Natural killer cell (primary cell): ENCODE measurements around the gene PRADC1. TPM values are rescaled to one million over a fixed set of nuclear protein-coding genes. Genes with fewer than 3 reads are reported as not detected.

Experiments used
- ATAC-seq, 3 donors: fragments of 150-1000 bp in 2 of 3; fragments of 200-7000 bp in 1 of 3; cut with Tn5 transposase; 1 replicate in 1 of 3; 2 replicates in 2 of 3; pipeline ENCODE4 v1.10.0; 2021; ENCODE audit warnings: mild to moderate bottlenecking in 2 of 3, moderate library complexity in 2 of 3
- DNase-seq, 2 donors: peaks; one replicate each; pipeline versions ENCODE4 v3.0.0 to v3.0.0-alpha.2; 2013 to 2021; ENCODE audit warnings: mixed read lengths in 1 of 2
- H3K27ac ChIP-seq: one replicate; pipeline ENCODE4 v1.5.1; 2013; ENCODE audit warnings: mild to moderate bottlenecking, low read length
- H3K27me3 ChIP-seq: one replicate; pipeline ENCODE4 v1.6.1; 2013; ENCODE audit warnings: low read length; ENCODE audit not compliant: control insufficient read depth, insufficient read depth
- H3K36me3 ChIP-seq: one replicate; pipeline ENCODE4 v1.6.1; 2013; ENCODE audit warnings: low read length; ENCODE audit not compliant: control insufficient read depth, insufficient read depth
- H3K4me1 ChIP-seq: one replicate; pipeline ENCODE4 v1.6.1; 2013; ENCODE audit warnings: low read length; ENCODE audit not compliant: control insufficient read depth, insufficient read depth
- H3K4me3 ChIP-seq: one replicate; pipeline ENCODE4 v1.5.1; 2013; ENCODE audit warnings: low read length
- H3K9me3 ChIP-seq: one replicate; pipeline ENCODE4 v1.6.1; 2013; ENCODE audit warnings: low read length; ENCODE audit not compliant: control insufficient read depth, insufficient read depth
- H3K27ac Mint-ChIP-seq, 2 donors: one replicate each; pipeline ENCODE4 v1.8.0; 2022; ENCODE audit warnings: mild to moderate bottlenecking in 2 of 2, mixed read lengths in 2 of 2, moderate library complexity in 1 of 2
- H3K27me3 Mint-ChIP-seq, 2 donors: one replicate each; pipeline ENCODE4 v1.8.0; 2022; ENCODE audit warnings: low read depth in 2 of 2, mixed read lengths in 2 of 2
- H3K36me3 Mint-ChIP-seq: one replicate; pipeline ENCODE4 v1.8.0; 2022; ENCODE audit warnings: mixed read lengths
- H3K4me1 Mint-ChIP-seq, 2 donors: one replicate each; pipeline ENCODE4 v1.8.0; 2022; ENCODE audit warnings: mixed read lengths in 2 of 2
- H3K4me3 Mint-ChIP-seq: one replicate; pipeline ENCODE4 v1.8.0; 2022; ENCODE audit warnings: mild to moderate bottlenecking, moderate library complexity, mixed read lengths
- H3K9me3 Mint-ChIP-seq, 2 donors: one replicate each; pipeline ENCODE4 v1.8.0; 2022; ENCODE audit warnings: mixed read lengths in 2 of 2
- WGBS: methylation state at CpG from one replicate; pipeline ENCODE4 v1.1.7; 2013; ENCODE audit warnings: missing lambda C conversion rate; ENCODE audit not compliant: insufficient coverage; 5-methylcytosine and 5-hydroxymethylcytosine counted together
- intact Hi-C: fragments of 100-400 bp; cut with micrococcal nuclease; formaldehyde crosslinking; loops from one replicate; pipeline ENCODE4 v1.14.2; 2022
- total RNA-seq, 4 donors: library from RNA; stranded (reverse); fragments of 120-200 nt in 1 of 4; gene quantifications; one replicate each; pipeline versions ENCODE4 v1.2.3 to v1.2.4, GENCODE V29; 2013 to 2022
- TF ChIP-seq, protein P1 (sequence below): fragments of 200-600 bp; IDR thresholded peaks from one replicate; pipeline ENCODE4 v1.8.0; 2022; ENCODE audit warnings: antibody characterized with exemption

The PRADC1 gene
- total RNA-seq, 3 donors from 2014 or later (not counting 1 experiment from before 2014, with no cell fraction given): 8.3 to 9.7 (median 9.1) TPM

DNA sequence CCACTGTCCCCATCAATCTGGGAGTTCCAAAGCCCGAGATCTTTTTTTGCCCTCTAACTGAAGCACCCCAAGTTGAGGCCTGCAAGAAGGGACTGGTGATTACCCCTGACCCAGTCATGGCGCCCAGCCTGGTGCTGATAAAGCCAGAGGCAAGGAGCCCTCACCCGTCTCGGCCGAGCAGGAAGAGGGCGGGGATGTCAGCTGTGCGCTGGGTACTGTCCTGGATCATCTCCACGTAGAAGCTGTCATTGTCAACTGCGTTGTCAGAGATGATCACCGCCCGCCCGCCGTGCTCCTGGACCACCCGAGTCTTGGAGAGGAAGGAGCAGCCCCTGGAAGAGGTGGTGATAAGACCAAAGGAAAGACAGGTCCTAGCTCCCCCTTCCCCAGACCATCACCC, 4.4 kb downstream of the PRADC1 start:
- no peak overlapping the region for H3K4me3 Mint-ChIP-seq
- H3K36me3 Mint-ChIP-seq: no peaks in the 10 kb centered on the region
- WGBS: 96% methylated on average over 13 of the region's 14 CpGs
- H3K27me3 Mint-ChIP-seq: no peaks in the 10 kb centered on the region
- ATAC-seq (no peak), DNase-seq (no peak)
- H3K9me3 Mint-ChIP-seq: no peaks in the 10 kb centered on the region
- Histone ChIP-seq H3K4me1 (peaks cover 9% of the 10 kb centered on the region), H3K36me3 (peaks cover 3% of the 10 kb centered on the region), H3K9me3 (no peaks in the 10 kb centered on the region), H3K4me3 (no peak overlapping the region), H3K27ac (no peak overlapping the region), H3K27me3 (no peaks in the 10 kb centered on the region)
- no peak overlapping the region for H3K27ac Mint-ChIP-seq
- intact Hi-C loops: no loop called here
- TF ChIP-seq, protein P1, sequence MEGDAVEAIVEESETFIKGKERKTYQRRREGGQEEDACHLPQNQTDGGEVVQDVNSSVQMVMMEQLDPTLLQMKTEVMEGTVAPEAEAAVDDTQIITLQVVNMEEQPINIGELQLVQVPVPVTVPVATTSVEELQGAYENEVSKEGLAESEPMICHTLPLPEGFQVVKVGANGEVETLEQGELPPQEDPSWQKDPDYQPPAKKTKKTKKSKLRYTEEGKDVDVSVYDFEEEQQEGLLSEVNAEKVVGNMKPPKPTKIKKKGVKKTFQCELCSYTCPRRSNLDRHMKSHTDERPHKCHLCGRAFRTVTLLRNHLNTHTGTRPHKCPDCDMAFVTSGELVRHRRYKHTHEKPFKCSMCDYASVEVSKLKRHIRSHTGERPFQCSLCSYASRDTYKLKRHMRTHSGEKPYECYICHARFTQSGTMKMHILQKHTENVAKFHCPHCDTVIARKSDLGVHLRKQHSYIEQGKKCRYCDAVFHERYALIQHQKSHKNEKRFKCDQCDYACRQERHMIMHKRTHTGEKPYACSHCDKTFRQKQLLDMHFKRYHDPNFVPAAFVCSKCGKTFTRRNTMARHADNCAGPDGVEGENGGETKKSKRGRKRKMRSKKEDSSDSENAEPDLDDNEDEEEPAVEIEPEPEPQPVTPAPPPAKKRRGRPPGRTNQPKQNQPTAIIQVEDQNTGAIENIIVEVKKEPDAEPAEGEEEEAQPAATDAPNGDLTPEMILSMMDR: no peak
- H3K4me1 Mint-ChIP-seq: peaks cover 4 to 14% of the 10 kb centered on the region in 2 donors

DNA sequence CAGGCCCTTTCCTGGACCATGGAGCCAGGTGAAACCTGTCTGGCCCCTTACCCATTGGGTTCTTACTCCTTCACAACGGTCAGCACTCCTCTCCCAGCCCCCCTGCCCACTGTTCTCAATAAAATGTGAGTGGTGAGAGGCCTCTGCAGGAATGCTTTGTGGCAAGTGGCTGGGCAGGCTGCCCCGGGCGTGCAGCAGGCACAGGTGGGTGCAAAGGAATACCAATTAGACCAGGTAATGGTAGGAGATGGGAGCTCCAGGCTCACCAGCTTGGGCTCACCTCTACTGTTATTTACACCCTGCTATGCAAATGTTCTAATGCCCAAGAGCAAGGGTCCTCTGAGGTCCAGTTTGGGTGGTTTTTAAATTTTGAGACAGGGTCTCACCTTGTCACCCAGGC, 6.0 kb downstream of the PRADC1 start:
- no peaks in the 10 kb centered on the region for H3K27me3 Mint-ChIP-seq
- H3K4me3 ChIP-seq: no peak overlapping the region
- H3K27ac ChIP-seq: no peak overlapping the region
- H3K4me3 Mint-ChIP-seq: no peak overlapping the region
- H3K9me3 ChIP-seq: no peaks in the 10 kb centered on the region
- no peak overlapping the region for H3K27ac Mint-ChIP-seq
- intact Hi-C loops: no loop called here
- H3K4me1 ChIP-seq: no peaks in the 10 kb centered on the region
- TF ChIP-seq, protein P1: no peak
- no peak for DNase-seq
- H3K27me3 ChIP-seq: no peaks in the 10 kb centered on the region
- no peaks in the 10 kb centered on the region for H3K9me3 Mint-ChIP-seq
- no peaks in the 10 kb centered on the region for H3K36me3 Mint-ChIP-seq
- no peak for ATAC-seq
- H3K36me3 ChIP-seq: peaks cover 9% of the 10 kb centered on the region
- no peaks in the 10 kb centered on the region for H3K4me1 Mint-ChIP-seq
- 87% methylated on average over 2 of the region's 3 CpGs for WGBS

DNA sequence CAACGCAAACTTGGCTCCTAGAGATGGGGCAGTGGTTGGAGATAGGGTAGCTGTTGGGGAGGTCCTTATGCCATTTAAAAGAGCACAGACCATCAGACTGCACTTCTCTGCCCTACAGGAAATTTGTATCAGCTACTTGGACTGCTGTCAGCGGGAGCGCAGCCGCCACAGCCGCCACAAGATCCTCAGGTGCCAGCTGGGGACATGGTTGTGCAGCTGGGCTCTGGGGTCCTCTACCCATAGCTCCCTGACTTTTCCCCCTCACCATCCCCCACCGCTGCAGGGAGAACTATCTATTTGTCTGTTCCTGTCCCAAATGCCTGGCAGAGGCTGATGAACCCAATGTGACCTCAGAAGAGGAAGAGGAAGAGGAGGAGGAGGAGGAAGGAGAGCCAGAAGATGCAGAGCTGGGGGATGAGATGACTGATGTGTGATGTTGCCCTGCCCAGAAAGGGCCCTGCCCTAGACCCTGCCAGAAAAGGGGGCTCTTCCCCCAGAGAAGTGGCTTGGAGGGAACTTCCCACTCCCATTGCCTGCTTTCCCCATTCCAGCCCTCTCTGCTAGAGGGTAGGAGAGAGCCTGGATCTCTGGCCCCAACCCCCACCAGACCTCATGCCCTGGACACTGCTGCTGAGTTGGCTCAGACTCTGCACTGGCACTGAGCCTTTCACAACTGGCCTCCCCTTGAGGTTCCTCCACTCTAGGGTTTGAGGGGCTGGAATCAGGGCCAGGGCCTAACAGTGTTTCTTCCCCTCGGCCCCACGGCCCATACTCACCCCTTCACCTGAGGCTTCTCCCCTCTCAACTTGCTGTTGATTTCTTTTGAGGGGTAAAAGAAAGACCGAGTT, 7.3 kb downstream of the PRADC1 start:
- TF ChIP-seq, protein P1: no peak
- H3K27ac ChIP-seq: no peak overlapping the region
- no peaks in the 10 kb centered on the region for H3K9me3 Mint-ChIP-seq
- no peak overlapping the region for H3K4me3 Mint-ChIP-seq
- H3K27ac Mint-ChIP-seq: no peak overlapping the region
- H3K4me1 Mint-ChIP-seq: no peaks in the 10 kb centered on the region
- H3K27me3 Mint-ChIP-seq: no peaks in the 10 kb centered on the region
- DNase-seq (no peak), ATAC-seq (no peak)
- intact Hi-C loops: no loop called here
- no peaks in the 10 kb centered on the region for H3K27me3 ChIP-seq
- peaks cover 20% of the 10 kb centered on the region for H3K36me3 ChIP-seq
- WGBS: 60% methylated on average over 5 of the region's 9 CpGs
- no peak overlapping the region for H3K4me3 ChIP-seq
- no peaks in the 10 kb centered on the region for H3K9me3 ChIP-seq
- H3K36me3 Mint-ChIP-seq: no peaks in the 10 kb centered on the region
- H3K4me1 ChIP-seq: no peaks in the 10 kb centered on the region

DNA sequence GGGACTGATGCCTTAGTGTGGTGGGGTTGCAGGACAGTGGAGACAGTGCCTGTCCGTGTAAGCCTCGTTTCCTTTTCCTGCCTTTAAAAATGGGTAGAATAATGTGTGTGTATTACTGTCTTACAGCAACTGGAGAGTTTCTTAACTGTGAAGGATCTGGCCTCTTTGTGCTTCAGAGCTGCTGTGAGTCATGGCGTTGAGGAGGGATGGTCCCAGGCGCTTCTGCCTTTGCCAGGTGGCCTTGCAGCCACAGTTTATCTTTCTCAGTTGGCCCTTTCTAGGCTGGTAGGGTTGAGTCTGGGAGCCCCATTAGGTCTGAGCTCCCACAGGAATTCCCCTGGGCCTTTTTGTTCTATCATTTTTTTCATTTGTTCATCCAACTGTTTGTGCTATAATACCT, 9.2 kb downstream of the PRADC1 start:
- WGBS: 90% methylated on average over 4 of the region's 4 CpGs

More for the DNA sequence above, 9.2 kb downstream of the PRADC1 start:
- DNase-seq (no peak), ATAC-seq (no peak)
- TF ChIP-seq, protein P1: no peak
- Histone ChIP-seq H3K27ac (no peak overlapping the region), H3K4me1 (no peaks in the 10 kb centered on the region), H3K36me3 (peaks cover 25% of the 10 kb centered on the region), H3K9me3 (no peaks in the 10 kb centered on the region), H3K27me3 (no peaks in the 10 kb centered on the region), H3K4me3 (no peak overlapping the region)
- Mint-ChIP-seq H3K9me3 (no peaks in the 10 kb centered on the region), H3K27ac (no peak overlapping the region), H3K4me1 (no peaks in the 10 kb centered on the region), H3K4me3 (no peak overlapping the region), H3K27me3 (no peaks in the 10 kb centered on the region), H3K36me3 (no peaks in the 10 kb centered on the region)
- intact Hi-C loops: no loop called here
